GM12875 (cell line): ENCODE data around the gene PDRG1.

Experiments used
- H3K4me3 ChIP-seq: one replicate; pipeline ENCODE4 v1.5.1; 2011; ENCODE audit warnings: low read depth, low read length, control low read depth
- CTCF ChIP-seq: IDR thresholded peaks from 2 replicates; pipeline ENCODE4 v1.5.1; 2011; ENCODE audit warnings: low read depth, mild to moderate bottlenecking, control low read depth, inconsistent platforms, low read length, moderate library complexity, borderline replicate concordance; ENCODE audit not compliant: insufficient read depth

Gene PDRG1

GRCh38 chr20:31977080-31977479 lies 25.2 kb upstream of the PDRG1 start:
- no peak for TF ChIP-seq CTCF
- no peak overlapping the region for H3K4me3 ChIP-seq

DNA sequence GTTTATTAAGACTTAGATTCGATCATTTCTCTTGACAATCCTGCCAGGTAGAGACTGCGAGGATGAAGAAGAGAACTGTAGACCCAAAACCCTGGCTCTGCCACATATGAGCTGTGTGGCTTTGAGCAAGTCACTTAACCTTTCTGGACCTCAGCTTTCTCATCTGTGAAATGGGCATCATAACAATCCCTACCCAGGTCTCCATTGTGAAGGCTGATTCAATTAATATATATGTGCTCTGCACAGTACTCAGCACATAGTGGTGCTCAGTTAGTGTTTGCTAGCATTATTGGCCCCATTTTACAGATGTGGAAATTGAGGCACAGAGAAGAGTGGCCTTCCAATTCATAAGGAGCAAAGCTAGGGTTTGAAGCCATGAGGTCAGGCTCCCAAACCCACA lies 24.0 kb upstream of the PDRG1 start:
- no peak for TF ChIP-seq CTCF

DNA sequence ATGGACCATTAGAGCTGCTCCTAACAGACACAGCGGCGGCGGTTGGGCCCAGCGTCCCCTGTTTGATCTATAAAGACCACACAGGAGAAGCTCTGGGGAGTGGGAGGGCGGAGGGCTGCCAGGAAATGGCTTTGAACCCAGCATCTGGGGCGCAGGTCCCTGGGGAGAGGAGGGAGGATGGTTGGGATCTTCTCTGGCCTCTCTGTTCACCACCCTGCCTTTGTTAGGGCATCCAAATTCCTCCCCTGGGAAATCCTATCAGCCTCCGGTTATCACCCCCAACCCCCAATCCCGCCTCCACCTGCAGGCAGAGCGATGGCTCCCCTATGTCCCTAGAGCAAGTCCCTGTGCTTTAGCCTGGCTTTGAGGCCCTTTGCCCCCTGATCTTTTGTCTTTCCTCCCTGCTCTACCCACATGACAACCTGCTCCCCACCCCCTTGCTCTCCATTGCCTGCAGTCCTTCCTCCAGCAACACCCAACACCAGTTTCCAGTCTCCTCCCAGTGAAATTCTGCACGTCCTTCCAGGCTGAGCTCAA lies 23.2 kb upstream of the PDRG1 start:
- no peak overlapping the region for H3K4me3 ChIP-seq
- no peak for TF ChIP-seq CTCF

More for the DNA sequence above, 24.0 kb upstream of the PDRG1 start:
- no peak overlapping the region for H3K4me3 ChIP-seq

- no peak for TF ChIP-seq CTCF
- H3K4me3 ChIP-seq = no peak overlapping the region
Observed at GRCh38 chr20:31974296-31974695, 22.4 kb upstream of the PDRG1 start.

GRCh38 chr20:31972471-31973021 lies 20.7 kb upstream of the PDRG1 start:
- H3K4me3 ChIP-seq = no peak overlapping the region
- TF ChIP-seq CTCF = no peak

DNA sequence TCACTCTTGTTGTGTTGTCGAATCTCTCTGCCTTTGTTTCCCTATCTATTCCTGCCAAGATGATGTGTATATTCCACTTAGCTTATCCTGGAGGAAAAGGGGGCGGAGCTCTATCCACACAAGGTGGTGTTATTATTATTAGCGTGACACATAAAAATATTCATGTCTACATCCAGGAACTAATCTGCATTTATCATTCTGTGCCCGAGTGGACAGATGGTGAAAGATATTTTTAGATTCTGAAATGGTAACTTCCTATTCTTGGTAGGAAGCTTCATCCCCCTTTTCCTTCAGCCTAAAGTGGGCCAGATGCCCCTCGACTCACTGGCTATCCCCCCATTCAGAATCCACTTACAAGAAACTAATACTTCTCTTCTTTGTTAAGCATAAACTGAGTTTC lies 18.1 kb upstream of the PDRG1 start:
- no peak overlapping the region for H3K4me3 ChIP-seq
- TF ChIP-seq CTCF = no peak

DNA sequence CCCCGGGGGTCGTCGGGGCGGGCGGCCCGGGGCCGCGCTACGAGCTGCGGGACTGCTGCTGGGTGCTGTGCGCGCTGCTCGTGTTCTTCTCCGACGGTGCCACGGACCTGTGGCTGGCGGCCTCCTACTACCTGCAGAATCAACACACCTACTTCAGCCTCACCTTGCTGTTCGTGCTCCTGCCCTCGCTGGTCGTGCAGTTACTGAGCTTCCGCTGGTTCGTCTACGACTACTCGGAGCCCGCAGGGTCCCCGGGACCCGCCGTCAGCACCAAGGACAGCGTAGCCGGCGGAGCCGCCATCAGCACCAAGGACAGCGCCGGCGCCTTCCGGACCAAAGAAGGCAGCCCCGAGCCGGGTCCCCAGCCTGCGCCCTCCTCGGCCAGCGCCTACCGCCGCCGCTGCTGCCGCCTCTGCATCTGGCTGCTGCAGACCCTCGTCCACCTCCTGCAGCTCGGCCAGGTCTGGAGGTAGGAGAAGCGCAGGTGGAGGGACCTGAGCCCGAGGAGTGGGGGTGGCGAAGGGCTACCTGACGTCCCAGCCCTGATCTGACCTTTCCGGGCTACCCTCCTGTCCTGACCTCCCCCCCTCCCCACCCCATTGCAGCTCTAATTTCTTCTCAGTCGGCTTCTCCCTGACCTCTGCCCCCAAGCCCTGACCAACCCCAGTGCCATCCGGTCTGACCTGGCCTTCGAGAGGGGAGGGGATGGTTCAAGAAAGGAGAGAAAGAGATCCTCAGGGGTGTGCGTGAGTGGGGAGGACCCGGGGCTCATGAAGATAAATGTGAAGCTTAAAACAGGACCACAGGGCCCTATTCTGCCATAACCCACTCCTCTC lies 16.7 kb upstream of the PDRG1 start:
- no peak for TF ChIP-seq CTCF
- no peak overlapping the region for H3K4me3 ChIP-seq
